ENCODE results near the gene CALR3. TPM values are rescaled to one million over a fixed set of nuclear protein-coding genes. Genes with fewer than 3 reads are reported as not detected.

Gene CALR3
- total and polyA plus RNA-seq, 2 of the 8 experiments (the other 6 are each of a cell fraction or from before 2014, with no cell fraction given) = 0.11 to 0.32 TPM

DNA sequence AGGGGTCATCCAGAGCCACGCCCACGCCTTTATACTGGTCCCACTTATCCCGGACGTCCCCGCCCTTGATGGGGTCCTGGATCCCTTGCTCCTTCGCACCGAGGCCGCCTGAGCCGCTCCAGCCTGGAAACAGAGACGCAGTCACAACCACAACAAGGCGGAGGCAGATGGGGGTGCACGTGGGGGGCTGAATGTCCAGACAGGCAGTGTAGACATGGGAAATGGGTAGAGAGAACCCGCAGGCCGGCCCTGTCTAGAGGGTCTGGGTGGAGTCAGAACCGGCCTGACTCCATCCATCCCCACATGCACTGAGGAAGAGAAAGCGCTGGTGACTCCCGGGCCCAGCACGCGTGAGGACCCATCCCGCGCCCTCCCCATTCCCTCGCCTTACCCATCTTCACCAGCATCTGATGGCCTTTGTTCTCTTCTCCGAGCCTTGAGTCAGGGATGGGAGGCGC is 23.3 kb upstream of the CALR3 start:
- Histone ChIP-seq H3K14ac (ENCODE audit: insufficient read length) (no peak overlapping the region), H3K79me1 (ENCODE audit: low read depth, low read length) (no peaks in the 10 kb centered on the region), H4K5ac (ENCODE audit: insufficient read length, low read depth, low read length) (no peak overlapping the region), H3K4me2 (ENCODE audit: insufficient read depth in 1 of 2, low read depth in 2 of 2, low read length in 2 of 2) (no peak overlapping the region), H3K79me2 (ENCODE audit: control insufficient read depth in 1 of 2, insufficient read depth in 2 of 2, low read length in 2 of 2) (no peaks in the 10 kb centered on the region), H2BK20ac (ENCODE audit: low read length) (no peak overlapping the region), H3K56ac (replicated peaks; ENCODE audit: insufficient read length, low read depth, low read length) (no peak overlapping the region), H2BK12ac (ENCODE audit: low read depth, low read length) (no peak overlapping the region), H4K20me1 (replicated peaks in 1 of 2; ENCODE audit: control insufficient read depth in 1 of 2, insufficient read depth in 2 of 2, low read length in 2 of 2) (peaks cover 14 to 35% of the 10 kb centered on the region in 2 experiments), H3K4ac (replicated peaks; ENCODE audit: insufficient read length, low read depth, low read length) (no peak overlapping the region), H2BK15ac (ENCODE audit: low read length) (no peak overlapping the region), H3K36me3 (ENCODE audit: control insufficient read depth in 2 of 4, insufficient read depth in 4 of 4, low read length in 3 of 4) (peaks cover 32 to 72% (median 66%) of the 10 kb centered on the region in 4 experiments), H3K23me2 (ENCODE audit: low read depth, low read length) (no peaks in the 10 kb centered on the region), H3K27ac (ENCODE audit: low read depth, low read length) (no peak overlapping the region), H3K27me3 (replicated peaks in 1 of 4; ENCODE audit: control insufficient read depth in 3 of 4, extremely low read depth in 1 of 4, insufficient read depth in 3 of 4, low read length in 3 of 4) (no peaks in the 10 kb centered on the region), H2BK5ac (ENCODE audit: low read depth, low read length) (no peak overlapping the region), H3K18ac (ENCODE audit: extremely low read depth, low read length) (no peak overlapping the region), H2AK5ac (ENCODE audit: low read depth, low read length) (no peak overlapping the region), H3K9ac (replicated peaks in 1 of 4; ENCODE audit: extremely low read depth in 1 of 4, low read depth in 3 of 4, low read length in 3 of 4) (no peak overlapping the region), H2AFZ (ENCODE audit: low read length) (no peak overlapping the region), H3K4me3 (ENCODE audit: extremely low read depth in 1 of 4, insufficient read depth in 2 of 4, low read depth in 3 of 4, low read length in 4 of 4) (no peak overlapping the region), H3K9me3 (ENCODE audit: insufficient read depth in 2 of 2, low read depth in 1 of 2, low read length in 1 of 2) (no peaks in the 10 kb centered on the region), H4K8ac (ENCODE audit: extremely low read depth, insufficient read depth, low read length) (no peak overlapping the region), H3K4me1 (replicated peaks in 1 of 4; ENCODE audit: control insufficient read depth in 3 of 4, insufficient read depth in 4 of 4, low read length in 3 of 4) (no peaks in the 10 kb centered on the region), H3K23ac (ENCODE audit: insufficient read length) (no peak overlapping the region), H4K91ac (replicated peaks; ENCODE audit: insufficient read length, low read length) (no peak overlapping the region), H2BK120ac (replicated peaks; ENCODE audit: low read depth, low read length) (no peak overlapping the region)
- POLR2A ChIA-PET (ENCODE audit: partially characterized antibody) = interaction anchor here (0.7 to 4.5 kb wide), 4 partner anchors 9 to 77 kb away, joined by 3 to 34 read pairs (median 6); no protein-coding TSS in a partner anchor
- FAIRE-seq = no peak
- 91% methylated on average over 24 of the region's 24 CpGs; no CpG with 5 or more reads in 1 of the 2 experiments for WGBS, 2 experiments (ENCODE audit: extremely low coverage in 1 of 2, insufficient coverage in 1 of 2, insufficient read length in 1 of 2, insufficient replicate concordance in 2 of 2, low coverage in 1 of 2, low lambda C conversion rate in 2 of 2, missing lambda C conversion rate in 1 of 2)
- DNase-seq (ENCODE audit: low read depth in 1 of 2, low spot score in 2 of 2) = no peak
- CTCF ChIA-PET (ENCODE audit: partially characterized antibody) = interaction anchor here (0.5 to 6.1 kb wide), 5 partner anchors 8 to 96 kb away, joined by 3 to 67 read pairs (median 5); partner anchors contain the start of gene CHERP
- TF ChIP-seq TBP (IDR thresholded peaks at IDR 0.05; ENCODE audit: low read depth, low read length) (no peak), SIN3A (conservative IDR thresholded peaks at IDR 0.05 in 1 of 2, IDR thresholded peaks at IDR 0.05 in 1 of 2; ENCODE audit: low read depth in 1 of 2, low read length in 2 of 2) (no peak), CHD1 (IDR thresholded peaks at IDR 0.05; ENCODE audit: low read depth, low read length) (no peak), RFX5 (IDR thresholded peaks at IDR 0.05; ENCODE audit: borderline replicate concordance, low read depth, low read length) (no peak), CBX5 (IDR thresholded peaks at IDR 0.05; ENCODE audit: low read depth, low read length) (no peak), SP2 (IDR thresholded peaks at IDR 0.05; ENCODE audit: low read length) (no peak), EGR1 (IDR thresholded peaks at IDR 0.05; ENCODE audit: borderline replicate concordance, low read depth, low read length) (no peak), CHD2 (IDR thresholded peaks at IDR 0.05; ENCODE audit: low read length) (no peak), GTF2F1 (IDR thresholded peaks at IDR 0.05; ENCODE audit: borderline replicate concordance, low read depth, low read length) (no peak)
- TF ChIP-seq, protein P1, sequence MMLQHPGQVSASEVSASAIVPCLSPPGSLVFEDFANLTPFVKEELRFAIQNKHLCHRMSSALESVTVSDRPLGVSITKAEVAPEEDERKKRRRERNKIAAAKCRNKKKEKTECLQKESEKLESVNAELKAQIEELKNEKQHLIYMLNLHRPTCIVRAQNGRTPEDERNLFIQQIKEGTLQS (IDR thresholded peaks at IDR 0.05; ENCODE audit: insufficient read depth, low read depth, low read length) = no peak

Data from H1 (cell line).